ENCODE results near the gene TVP23C. TPM values are rescaled to one million over a fixed set of nuclear protein-coding genes. Genes with fewer than 3 reads are reported as not detected.

Gene TVP23C
- total RNA-seq, 4 donors from 2014 or later = 37.9 to 99.0 (median 67.4) TPM

DNA sequence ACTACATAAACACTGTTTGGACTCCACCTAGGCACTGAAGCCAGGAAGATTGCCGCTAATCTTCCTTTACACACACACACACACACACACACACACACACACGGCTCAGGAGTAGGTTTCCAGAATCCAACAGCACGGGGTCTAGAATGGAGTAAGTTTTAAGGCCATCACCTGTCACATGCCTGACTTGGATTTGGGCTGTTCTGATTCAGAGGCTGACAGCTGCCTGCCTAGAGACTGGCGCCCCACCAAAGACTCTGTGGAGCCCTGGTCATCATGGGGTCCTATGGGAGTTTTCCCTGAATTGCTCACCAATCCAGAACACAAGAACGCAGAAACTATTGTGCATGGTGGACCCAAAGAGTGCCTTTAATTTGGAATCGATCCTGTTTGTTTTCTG is 106.8 kb downstream of the TVP23C start:
- Histone ChIP-seq H3K27ac (peak overlapping the region; percentile 53 to 82 (median 67)), H3K4me3 (replicated peaks in 1 of 3) (no peak overlapping the region), H3K36me3 (no peaks in the 10 kb centered on the region), H3K27me3 (no peaks in the 10 kb centered on the region), H3K4me1 (peaks cover 21 to 33% of the 10 kb centered on the region in 2 donors), H3K9me3 (no peaks in the 10 kb centered on the region)
- TF ChIP-seq POLR2A (IDR thresholded peaks at IDR 0.05) = no peak
- TF ChIP-seq CTCF (IDR thresholded peaks at IDR 0.05) = no peak
- intact Hi-C loops (cut with DNase I) = no loop called here
- DNase-seq = no peak
- 87 to 96% methylated on average over 5 to 6 of the region's 6 CpGs for WGBS, 2 donors

DNA sequence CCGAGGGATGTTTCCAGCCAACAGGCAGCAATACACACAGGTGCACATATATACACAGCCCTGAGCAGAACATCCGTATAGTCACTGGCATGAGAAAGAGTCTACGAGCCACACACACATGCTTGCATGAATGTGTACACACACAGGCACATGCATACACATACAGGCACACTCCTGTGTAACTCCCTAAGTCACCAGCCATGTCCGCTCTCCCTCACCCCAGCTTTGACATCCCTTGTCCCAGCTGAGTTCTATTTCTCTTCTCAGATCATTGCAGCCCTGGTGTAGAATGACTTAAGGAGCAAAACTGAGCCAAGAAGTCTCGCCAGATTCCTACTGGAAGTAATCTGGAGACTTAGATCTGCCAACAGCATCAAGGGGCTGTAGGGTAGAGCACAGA is 108.9 kb downstream of the TVP23C start:
- H3K27me3 ChIP-seq = no peaks in the 10 kb centered on the region
- H3K4me3 ChIP-seq (replicated peaks in 1 of 3) = no peak overlapping the region
- no peak for DNase-seq
- H3K27ac ChIP-seq = no peak overlapping the region
- TF ChIP-seq CTCF (IDR thresholded peaks at IDR 0.05) (no peak), POLR2A (IDR thresholded peaks at IDR 0.05) (no peak)
- WGBS, 2 donors = 87 to 96% methylated on average over 3 to 5 of the region's 5 CpGs
- intact Hi-C loops (cut with DNase I) = no loop called here
- H3K9me3 ChIP-seq = no peaks in the 10 kb centered on the region
- H3K36me3 ChIP-seq = no peaks in the 10 kb centered on the region
- H3K4me1 ChIP-seq = peaks cover 13 to 27% of the 10 kb centered on the region in 2 donors

DNA sequence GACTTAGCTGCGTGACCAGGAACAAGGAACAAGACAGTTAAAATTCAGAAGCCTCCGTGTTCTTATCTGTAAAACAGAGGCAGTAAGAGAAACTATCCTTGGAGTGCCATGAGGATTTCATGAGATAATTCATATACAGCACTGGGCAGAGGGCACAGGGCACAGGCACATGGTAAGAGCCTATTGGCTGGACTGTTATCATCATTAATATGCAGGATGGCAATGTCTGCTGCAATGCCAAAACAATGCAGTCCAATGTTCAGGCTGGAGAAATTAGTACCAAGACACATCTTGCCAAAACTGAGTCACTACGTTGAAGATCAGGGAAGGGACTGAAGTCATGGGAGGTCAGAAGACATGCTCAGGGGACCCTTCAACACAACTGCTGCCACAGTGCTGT is 109.5 kb downstream of the TVP23C start:
- peaks cover 13 to 26% of the 10 kb centered on the region in 2 donors for H3K4me1 ChIP-seq
- H3K9me3 ChIP-seq = no peaks in the 10 kb centered on the region
- WGBS, 2 donors = 83 to 92% methylated on average over 3 of the region's 3 CpGs
- no peak for DNase-seq
- H3K27me3 ChIP-seq = no peaks in the 10 kb centered on the region
- intact Hi-C loops (cut with DNase I) = no loop called here
- H3K4me3 ChIP-seq (replicated peaks in 1 of 3) = no peak overlapping the region
- TF ChIP-seq POLR2A (IDR thresholded peaks at IDR 0.05) (no peak), CTCF (IDR thresholded peaks at IDR 0.05) (no peak)
- no peak overlapping the region for H3K27ac ChIP-seq
- no peaks in the 10 kb centered on the region for H3K36me3 ChIP-seq

- Histone ChIP-seq H3K36me3 (no peaks in the 10 kb centered on the region), H3K27ac (no peak overlapping the region), H3K4me3 (replicated peaks in 1 of 3) (no peak overlapping the region), H3K9me3 (no peaks in the 10 kb centered on the region), H3K4me1 (peaks cover 13 to 24% of the 10 kb centered on the region in 2 donors), H3K27me3 (no peaks in the 10 kb centered on the region)
- DNase-seq = no peak
- no peak for TF ChIP-seq CTCF (IDR thresholded peaks at IDR 0.05)
- no peak for TF ChIP-seq POLR2A (IDR thresholded peaks at IDR 0.05)
- 75 to 90% methylated on average over 4 of the region's 4 CpGs for WGBS, 2 donors
- intact Hi-C loops (cut with DNase I) = no loop called here
These were observed 110.0 kb downstream of the TVP23C start for GRCh38 chr17:15453246-15453645.

DNA sequence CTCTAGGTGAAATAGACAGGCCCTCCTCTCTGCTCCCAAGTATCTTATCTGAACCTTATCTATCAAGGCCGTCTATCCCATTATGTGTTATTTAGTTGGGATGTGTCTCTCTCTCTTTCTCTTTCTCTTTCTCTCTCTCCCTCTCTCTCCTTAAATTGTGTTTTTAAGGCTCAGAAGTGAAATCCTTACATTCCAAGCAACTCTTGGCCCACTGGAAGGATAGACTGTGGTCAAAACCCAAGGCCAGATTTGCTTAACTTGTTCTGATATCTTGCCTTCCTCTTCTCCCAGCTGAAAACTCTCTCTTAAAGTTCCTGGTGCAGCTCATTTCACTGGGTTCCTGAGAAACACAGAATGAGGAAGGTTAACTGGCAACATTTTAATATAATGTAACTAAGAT is 110.5 kb downstream of the TVP23C start:
- no peaks in the 10 kb centered on the region for H3K27me3 ChIP-seq
- H3K4me3 ChIP-seq (replicated peaks in 1 of 3) = no peak overlapping the region
- no peak overlapping the region for H3K27ac ChIP-seq
- intact Hi-C loops (cut with DNase I) = no loop called here
- H3K36me3 ChIP-seq = no peaks in the 10 kb centered on the region
- no peaks in the 10 kb centered on the region for H3K9me3 ChIP-seq
- 77 to 82% methylated on average over 1 of the region's 1 CpG for WGBS, 2 donors
- TF ChIP-seq CTCF (IDR thresholded peaks at IDR 0.05) = no peak
- DNase-seq = no peak
- H3K4me1 ChIP-seq = peaks cover 10 to 24% of the 10 kb centered on the region in 2 donors

Small RNA genes lying within 50 kb of the gene (small RNA-seq; reads per million reads assigned to genes)
- not detected for gene AC005838.1
- not detected for gene RF00090

Other genes starting within 250 kb of the TVP23C start
- gene TEKT3, start 221.9 kb downstream of the TVP23C start, total RNA-seq = 1 to 10 TPM in 3 of 4 donors, not detected in 1; 1.1 to 2.3 (median 1.9) TPM
- 10 to 100 TPM in 2 of 4 donors, 1 to 10 TPM in 2; 4.0 to 13.4 (median 11.1) TPM for gene CDRT4, start 95.9 kb downstream of the TVP23C start, total RNA-seq
- 10 to 100 TPM in 2 of 4 donors, 1 to 10 TPM in 2; 2.8 to 18.4 (median 8.4) TPM for gene FBXW10B, start 56.2 kb upstream of the TVP23C start, total RNA-seq
- 100 to 1,000 TPM in 1 of 4 donors, 10 to 100 TPM in 3; 45.4 to 125 (median 90.6) TPM for gene TRIM16, start 120.8 kb upstream of the TVP23C start, total RNA-seq
- gene ZNF286A, start 136.3 kb upstream of the TVP23C start, total RNA-seq = 10 to 100 TPM; 21.9 to 55.2 (median 28.8) TPM
- gene TBC1D26, start 168.8 kb upstream of the TVP23C start, total RNA-seq = under 1 TPM in 1 of 4 donors, not detected in 3; 0.22 TPM